ENCODE data around the gene SSNA1. TPM values are rescaled to one million over a fixed set of nuclear protein-coding genes. Genes with fewer than 3 reads are reported as not detected.

SSNA1 gene
- total and polyA plus RNA-seq, 9 of the 15 experiments (the other 6 are each of a cell fraction or from before 2014, with no cell fraction given), result 1.9 to 130 (median 57.1) TPM

GRCh38 chr9:137236238-137236935 is 47.9 kb downstream of the SSNA1 start (continued):
- TF ChIP-seq, protein P1, sequence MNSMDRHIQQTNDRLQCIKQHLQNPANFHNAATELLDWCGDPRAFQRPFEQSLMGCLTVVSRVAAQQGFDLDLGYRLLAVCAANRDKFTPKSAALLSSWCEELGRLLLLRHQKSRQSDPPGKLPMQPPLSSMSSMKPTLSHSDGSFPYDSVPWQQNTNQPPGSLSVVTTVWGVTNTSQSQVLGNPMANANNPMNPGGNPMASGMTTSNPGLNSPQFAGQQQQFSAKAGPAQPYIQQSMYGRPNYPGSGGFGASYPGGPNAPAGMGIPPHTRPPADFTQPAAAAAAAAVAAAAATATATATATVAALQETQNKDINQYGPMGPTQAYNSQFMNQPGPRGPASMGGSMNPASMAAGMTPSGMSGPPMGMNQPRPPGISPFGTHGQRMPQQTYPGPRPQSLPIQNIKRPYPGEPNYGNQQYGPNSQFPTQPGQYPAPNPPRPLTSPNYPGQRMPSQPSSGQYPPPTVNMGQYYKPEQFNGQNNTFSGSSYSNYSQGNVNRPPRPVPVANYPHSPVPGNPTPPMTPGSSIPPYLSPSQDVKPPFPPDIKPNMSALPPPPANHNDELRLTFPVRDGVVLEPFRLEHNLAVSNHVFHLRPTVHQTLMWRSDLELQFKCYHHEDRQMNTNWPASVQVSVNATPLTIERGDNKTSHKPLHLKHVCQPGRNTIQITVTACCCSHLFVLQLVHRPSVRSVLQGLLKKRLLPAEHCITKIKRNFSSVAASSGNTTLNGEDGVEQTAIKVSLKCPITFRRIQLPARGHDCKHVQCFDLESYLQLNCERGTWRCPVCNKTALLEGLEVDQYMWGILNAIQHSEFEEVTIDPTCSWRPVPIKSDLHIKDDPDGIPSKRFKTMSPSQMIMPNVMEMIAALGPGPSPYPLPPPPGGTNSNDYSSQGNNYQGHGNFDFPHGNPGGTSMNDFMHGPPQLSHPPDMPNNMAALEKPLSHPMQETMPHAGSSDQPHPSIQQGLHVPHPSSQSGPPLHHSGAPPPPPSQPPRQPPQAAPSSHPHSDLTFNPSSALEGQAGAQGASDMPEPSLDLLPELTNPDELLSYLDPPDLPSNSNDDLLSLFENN (IDR thresholded peaks at IDR 0.05; ENCODE audit: low read depth in 2 of 2, low read length in 2 of 2), result peak in 1 of 2 experiments; percentile 72; a peak in 1 of 4 replicates
- TF ChIP-seq RB1 (IDR thresholded peaks at IDR 0.05; ENCODE audit: low read depth) (peak; percentile 96), ERF (CRISPR knock-in tag; IDR thresholded peaks at IDR 0.05) (0 out of 2 replicates have a peak, but pooled peaks have one; percentile 9), HNRNPH1 (optimal IDR thresholded peaks at IDR 0.05; ENCODE audit: low read depth, low read length) (no peak), ZNF57 (CRISPR knock-in tag; IDR thresholded peaks at IDR 0.05) (no peak), LCOR (CRISPR knock-in tag; IDR thresholded peaks at IDR 0.05) (peak; percentile 78), DEAF1 (CRISPR knock-in tag; IDR thresholded peaks at IDR 0.05) (peak; percentile 93), HCFC1 (IDR thresholded peaks at IDR 0.05; ENCODE audit: low read depth, low read length) (peak; percentile 51), NCOR1 (IDR thresholded peaks at IDR 0.05) (no peak), ZBTB9 (CRISPR knock-in tag; IDR thresholded peaks at IDR 0.05) (no peak), ZNF780A (CRISPR knock-in tag; IDR thresholded peaks at IDR 0.05) (no peak), RHOXF2B (CRISPR knock-in tag; conservative IDR thresholded peaks at IDR 0.05) (no peak), ATF1 (CRISPR knock-in tag; IDR thresholded peaks at IDR 0.05) (no peak), ATF1 (tag; IDR thresholded peaks at IDR 0.05) (peak; percentile 72), ZBTB2 (IDR thresholded peaks at IDR 0.05) (peak; percentile 42; the same call in 1 of the 2 replicates), CEBPG (CRISPR knock-in tag; IDR thresholded peaks at IDR 0.05) (no peak), CEBPG (tag; conservative IDR thresholded peaks at IDR 0.05 in 1 of 2, IDR thresholded peaks at IDR 0.05 in 1 of 2) (no peak), NFIC (IDR thresholded peaks at IDR 0.05) (peak; percentile 69), EGR1 (conservative IDR thresholded peaks at IDR 0.05) (peak; percentile 82)
- TF ChIP-seq, protein P2, sequence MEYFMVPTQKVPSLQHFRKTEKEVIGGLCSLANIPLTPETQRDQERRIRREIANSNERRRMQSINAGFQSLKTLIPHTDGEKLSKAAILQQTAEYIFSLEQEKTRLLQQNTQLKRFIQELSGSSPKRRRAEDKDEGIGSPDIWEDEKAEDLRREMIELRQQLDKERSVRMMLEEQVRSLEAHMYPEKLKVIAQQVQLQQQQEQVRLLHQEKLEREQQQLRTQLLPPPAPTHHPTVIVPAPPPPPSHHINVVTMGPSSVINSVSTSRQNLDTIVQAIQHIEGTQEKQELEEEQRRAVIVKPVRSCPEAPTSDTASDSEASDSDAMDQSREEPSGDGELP (CRISPR knock-in tag; IDR thresholded peaks at IDR 0.05; ENCODE audit: borderline replicate concordance), result peak; percentile 97
